Liver (tissue), 9 donors: Measurements from ENCODE around the gene LGALS9. TPM values are rescaled to one million over a fixed set of nuclear protein-coding genes. Genes with fewer than 3 reads are reported as not detected.
A peak's percentile ranks its signal among the peaks of the same experiment; 100 is the strongest.

ENCODE experiments used
- DNase-seq: peaks from one replicate; pipeline ENCODE4 v3.0.0-alpha.2; 2017; ENCODE audit warnings: low spot score
- H3K27ac ChIP-seq, 2 donors: one replicate each; pipeline ENCODE4 v1.7.0; 2013; ENCODE audit warnings: inconsistent platforms in 2 of 2, low read length in 2 of 2, control low read depth in 1 of 2, low read depth in 1 of 2, mild to moderate bottlenecking in 1 of 2
- H3K27me3 ChIP-seq, 4 donors: one replicate each; pipeline versions ENCODE4 v1.6.1 to v1.7.0; 2013; ENCODE audit warnings: low read length in 3 of 4, inconsistent platforms in 1 of 4, mild to moderate bottlenecking in 1 of 4, moderate library complexity in 1 of 4; ENCODE audit not compliant: control insufficient read depth in 4 of 4, insufficient read depth in 4 of 4
- H3K36me3 ChIP-seq, 4 donors: one replicate each; pipeline versions ENCODE4 v1.6.1 to v1.7.0; 2013; ENCODE audit warnings: low read length in 3 of 4, mild to moderate bottlenecking in 3 of 4, low read depth in 1 of 4, moderate library complexity in 1 of 4; ENCODE audit not compliant: control insufficient read depth in 4 of 4, insufficient read depth in 3 of 4
- H3K4me1 ChIP-seq, 4 donors: one replicate each; pipeline versions ENCODE4 v1.6.1 to v1.7.0; 2013; ENCODE audit warnings: low read length in 3 of 4, mild to moderate bottlenecking in 3 of 4, moderate library complexity in 1 of 4; ENCODE audit not compliant: control insufficient read depth in 4 of 4, insufficient read depth in 4 of 4
- H3K4me3 ChIP-seq, 3 donors: one replicate each; pipeline versions ENCODE4 v1.6.1 to v1.7.0; 2013; ENCODE audit warnings: low read length in 3 of 3, control low read depth in 1 of 3, low read depth in 1 of 3, mild to moderate bottlenecking in 1 of 3
- H3K9ac ChIP-seq, 2 donors: one replicate each; pipeline ENCODE4 v1.7.0; 2013; ENCODE audit warnings: low read length in 2 of 2, mild to moderate bottlenecking in 2 of 2, moderate library complexity in 2 of 2, control low read depth in 1 of 2, low read depth in 1 of 2
- H3K9me3 ChIP-seq, 4 donors: one replicate each; pipeline versions ENCODE4 v1.6.1 to v1.7.0; 2013; ENCODE audit warnings: low read length in 3 of 4; ENCODE audit not compliant: control insufficient read depth in 4 of 4
- EGR1 ChIP-seq, 2 donors: IDR thresholded peaks; 2 replicates each; pipeline ENCODE4 v1.6.1; 2016 to 2018; ENCODE audit warnings: antibody characterized with exemption in 2 of 2, low read depth in 2 of 2
- FOXA1 ChIP-seq: IDR thresholded peaks from 2 replicates; pipeline ENCODE4 v1.6.1; 2016; ENCODE audit warnings: antibody characterized with exemption
- FOXA2 ChIP-seq: IDR thresholded peaks from 2 replicates; pipeline ENCODE4 v1.6.1; 2016; ENCODE audit warnings: antibody characterized with exemption
- GABPA ChIP-seq, 2 donors: IDR thresholded peaks in 1 of 2; conservative IDR thresholded peaks in 1 of 2; 2 replicates each; pipeline ENCODE4 v1.6.1; 2016; ENCODE audit warnings: antibody characterized with exemption in 2 of 2, mild to moderate bottlenecking in 1 of 2, moderate library complexity in 1 of 2
- HNF4A ChIP-seq, 2 donors: conservative IDR thresholded peaks; 2 replicates each; pipeline ENCODE4 v1.6.1; 2016; ENCODE audit warnings: antibody characterized with exemption in 2 of 2, mild to moderate bottlenecking in 2 of 2
- HNF4G ChIP-seq: IDR thresholded peaks from 2 replicates; pipeline ENCODE4 v1.6.1; 2016; ENCODE audit warnings: antibody characterized with exemption
- JUND ChIP-seq, 2 donors: IDR thresholded peaks; 2 replicates each; pipeline ENCODE4 v1.6.1; 2016; ENCODE audit warnings: antibody characterized with exemption in 2 of 2
- NR2F2 ChIP-seq: IDR thresholded peaks from 2 replicates; pipeline ENCODE4 v1.6.1; 2016; ENCODE audit warnings: antibody characterized with exemption
- RAD21 ChIP-seq, 2 donors: IDR thresholded peaks; 2 replicates each; pipeline ENCODE4 v1.6.1; 2016; ENCODE audit warnings: antibody characterized with exemption in 2 of 2, mild to moderate bottlenecking in 2 of 2
- REST ChIP-seq: IDR thresholded peaks from 2 replicates; pipeline ENCODE4 v1.6.1; 2016; ENCODE audit warnings: antibody characterized with exemption, mild to moderate bottlenecking
- RXRA ChIP-seq, 2 donors: IDR thresholded peaks; 2 replicates each; pipeline ENCODE4 v1.6.1; 2017 to 2018; ENCODE audit warnings: antibody characterized with exemption in 2 of 2, mild to moderate bottlenecking in 1 of 2
- SP1 ChIP-seq: IDR thresholded peaks from 2 replicates; pipeline ENCODE4 v1.6.1; 2018; ENCODE audit warnings: antibody characterized with exemption, mild to moderate bottlenecking
- TAF1 ChIP-seq: conservative IDR thresholded peaks from 2 replicates; pipeline ENCODE4 v1.6.1; 2016; ENCODE audit warnings: antibody characterized with exemption, mild to moderate bottlenecking
- WGBS: extraction: QIAGEN DNeasy Blood & Tissue Kit; methylation state at CpG from one replicate; pipeline ENCODE4 v1.1.7; 2013; 5-methylcytosine and 5-hydroxymethylcytosine counted together
- polyA plus RNA-seq, 2 donors: library from polyadenylated mRNA; stranded (reverse) in 1 of 2; unstranded in 1 of 2; fragments of 200-250 nt in 1 of 2; fragments of >200 nt in 1 of 2; fragmentation: Nextera tagmentation in 1 of 2; extraction: Ambion mirVana in 1 of 2; gene quantifications; one replicate each; pipeline versions ENCODE4 v1.2.1 to v1.2.3, GENCODE V29; 2013 to 2015
- total RNA-seq, 2 donors: library from RNA; depleted of rRNA; stranded (reverse); fragments of >200 nt; gene quantifications; one replicate each; pipeline ENCODE4 v1.2.3, GENCODE V29; 2014
- TF ChIP-seq, protein P1 (sequence below): fragments of 150-350 bp; IDR thresholded peaks from 2 replicates; pipeline ENCODE4 v1.5.1; 2017; ENCODE audit warnings: improper control_type of control experiment, low read depth, low read length; ENCODE audit not compliant: missing input control
- TF ChIP-seq, protein P2 (sequence below): IDR thresholded peaks from 2 replicates; pipeline ENCODE4 v1.6.1; 2016; ENCODE audit warnings: antibody characterized with exemption
- TF ChIP-seq, protein P3 (sequence below): IDR thresholded peaks from 2 replicates; pipeline ENCODE4 v1.6.1; 2016; ENCODE audit warnings: antibody characterized with exemption
- TF ChIP-seq, protein P4 (sequence below): IDR thresholded peaks from 2 replicates; pipeline ENCODE4 v1.6.1; 2016; ENCODE audit warnings: antibody characterized with exemption
- donor health status: healthy.
- donor health status: healthy.
- donor health status: healthy.
- donor health status: healthy.
- donor health status: healthy.

The LGALS9 gene
- total and polyA plus RNA-seq, 4 donors, result 6.1 to 24.7 (median 13.5) TPM

- Histone ChIP-seq H3K4me3 (no peak overlapping the region), H3K27ac (no peak overlapping the region), H3K36me3 (peaks cover 0 to 14% (median 1%) of the 10 kb centered on the region in 4 donors), H3K27me3 (no peaks in the 10 kb centered on the region), H3K9me3 (no peaks in the 10 kb centered on the region), H3K4me1 (no peaks in the 10 kb centered on the region), H3K9ac (no peak overlapping the region)
- WGBS, result 64% methylated on average over 11 of the region's 11 CpGs
- TF ChIP-seq, protein P1, sequence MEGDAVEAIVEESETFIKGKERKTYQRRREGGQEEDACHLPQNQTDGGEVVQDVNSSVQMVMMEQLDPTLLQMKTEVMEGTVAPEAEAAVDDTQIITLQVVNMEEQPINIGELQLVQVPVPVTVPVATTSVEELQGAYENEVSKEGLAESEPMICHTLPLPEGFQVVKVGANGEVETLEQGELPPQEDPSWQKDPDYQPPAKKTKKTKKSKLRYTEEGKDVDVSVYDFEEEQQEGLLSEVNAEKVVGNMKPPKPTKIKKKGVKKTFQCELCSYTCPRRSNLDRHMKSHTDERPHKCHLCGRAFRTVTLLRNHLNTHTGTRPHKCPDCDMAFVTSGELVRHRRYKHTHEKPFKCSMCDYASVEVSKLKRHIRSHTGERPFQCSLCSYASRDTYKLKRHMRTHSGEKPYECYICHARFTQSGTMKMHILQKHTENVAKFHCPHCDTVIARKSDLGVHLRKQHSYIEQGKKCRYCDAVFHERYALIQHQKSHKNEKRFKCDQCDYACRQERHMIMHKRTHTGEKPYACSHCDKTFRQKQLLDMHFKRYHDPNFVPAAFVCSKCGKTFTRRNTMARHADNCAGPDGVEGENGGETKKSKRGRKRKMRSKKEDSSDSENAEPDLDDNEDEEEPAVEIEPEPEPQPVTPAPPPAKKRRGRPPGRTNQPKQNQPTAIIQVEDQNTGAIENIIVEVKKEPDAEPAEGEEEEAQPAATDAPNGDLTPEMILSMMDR, result peak; percentile 96
- TF ChIP-seq SP1 (no peak), RXRA (IDR thresholded peaks at IDR 0.05) (no peak), REST (no peak), FOXA2 (no peak), EGR1 (IDR thresholded peaks at IDR 0.05; ENCODE audit: low read depth in 2 of 2) (no peak), GABPA (IDR thresholded peaks at IDR 0.05 in 1 of 2, conservative IDR thresholded peaks at IDR 0.05 in 1 of 2) (no peak), RAD21 (IDR thresholded peaks at IDR 0.05) (peak; percentile 96), HNF4A (conservative IDR thresholded peaks at IDR 0.05) (no peak), TAF1 (no peak), NR2F2 (no peak), FOXA1 (no peak), HNF4G (no peak), JUND (IDR thresholded peaks at IDR 0.05) (no peak)
- TF ChIP-seq, protein P2, sequence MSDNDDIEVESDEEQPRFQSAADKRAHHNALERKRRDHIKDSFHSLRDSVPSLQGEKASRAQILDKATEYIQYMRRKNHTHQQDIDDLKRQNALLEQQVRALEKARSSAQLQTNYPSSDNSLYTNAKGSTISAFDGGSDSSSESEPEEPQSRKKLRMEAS, result no peak
- TF ChIP-seq, protein P3, sequence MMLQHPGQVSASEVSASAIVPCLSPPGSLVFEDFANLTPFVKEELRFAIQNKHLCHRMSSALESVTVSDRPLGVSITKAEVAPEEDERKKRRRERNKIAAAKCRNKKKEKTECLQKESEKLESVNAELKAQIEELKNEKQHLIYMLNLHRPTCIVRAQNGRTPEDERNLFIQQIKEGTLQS, result no peak
- TF ChIP-seq, protein P4, sequence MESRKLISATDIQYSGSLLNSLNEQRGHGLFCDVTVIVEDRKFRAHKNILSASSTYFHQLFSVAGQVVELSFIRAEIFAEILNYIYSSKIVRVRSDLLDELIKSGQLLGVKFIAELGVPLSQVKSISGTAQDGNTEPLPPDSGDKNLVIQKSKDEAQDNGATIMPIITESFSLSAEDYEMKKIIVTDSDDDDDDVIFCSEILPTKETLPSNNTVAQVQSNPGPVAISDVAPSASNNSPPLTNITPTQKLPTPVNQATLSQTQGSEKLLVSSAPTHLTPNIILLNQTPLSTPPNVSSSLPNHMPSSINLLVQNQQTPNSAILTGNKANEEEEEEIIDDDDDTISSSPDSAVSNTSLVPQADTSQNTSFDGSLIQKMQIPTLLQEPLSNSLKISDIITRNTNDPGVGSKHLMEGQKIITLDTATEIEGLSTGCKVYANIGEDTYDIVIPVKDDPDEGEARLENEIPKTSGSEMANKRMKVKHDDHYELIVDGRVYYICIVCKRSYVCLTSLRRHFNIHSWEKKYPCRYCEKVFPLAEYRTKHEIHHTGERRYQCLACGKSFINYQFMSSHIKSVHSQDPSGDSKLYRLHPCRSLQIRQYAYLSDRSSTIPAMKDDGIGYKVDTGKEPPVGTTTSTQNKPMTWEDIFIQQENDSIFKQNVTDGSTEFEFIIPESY, result no peak
- DNase-seq, result peak; percentile 94
Observed at GRCh38 chr17:27601069-27601974, 29.7 kb upstream of the LGALS9 start.
